CD4-positive, alpha-beta memory T cell (primary cell): ENCODE results near the gene POP4. TPM values are rescaled to one million over a fixed set of nuclear protein-coding genes. Genes with fewer than 3 reads are reported as not detected.

Experiments used
- CTCF ChIA-PET: fragments of 350-600 bp; sonication (Branson Sonifier 250); formaldehyde crosslinking; loops from one replicate; lab custom pipeline; 2021; ENCODE audit warnings: inconsistent platforms; ENCODE audit not compliant: partially characterized antibody; lab: Charles Lee
- POLR2A ChIA-PET: fragments of 350-600 bp; sonication (Branson Sonifier 250); formaldehyde crosslinking; loops from one replicate; lab custom pipeline; 2021; ENCODE audit not compliant: partially characterized antibody; lab: Charles Lee
- DNase-seq, 5 donors: peaks; one replicate each; pipeline versions ENCODE4 v3.0.0 to v3.0.0-alpha.2; 2020 to 2022; ENCODE audit warnings: mixed read lengths in 1 of 5
- H3K27ac ChIP-seq: one replicate; pipeline ENCODE4 v1.7.0; 2013; ENCODE audit warnings: low read depth, low read length
- H3K27me3 ChIP-seq: 2 replicates; pipeline ENCODE4 v1.7.0; 2013; ENCODE audit warnings: mild to moderate bottlenecking, low read length, moderate library complexity; ENCODE audit not compliant: insufficient read depth
- H3K36me3 ChIP-seq: 2 replicates; pipeline ENCODE4 v1.7.0; 2013; ENCODE audit warnings: mild to moderate bottlenecking, low read length, moderate library complexity; ENCODE audit not compliant: insufficient read depth
- H3K4me1 ChIP-seq: 2 replicates; pipeline ENCODE4 v1.7.0; 2013; ENCODE audit warnings: mild to moderate bottlenecking, low read length, moderate library complexity; ENCODE audit not compliant: insufficient read depth
- H3K4me3 ChIP-seq, 2 donors: one replicate each; pipeline ENCODE4 v1.7.0; 2013; ENCODE audit warnings: low read length in 2 of 2, mild to moderate bottlenecking in 1 of 2
- H3K9me3 ChIP-seq, 2 donors: one replicate each; pipeline ENCODE4 v1.7.0; 2013; ENCODE audit warnings: low read length in 2 of 2, control low read depth in 1 of 2; ENCODE audit not compliant: control insufficient read depth in 1 of 2
- H3K27ac Mint-ChIP-seq, 7 donors: one replicate each; pipeline ENCODE4 v1.8.0; 2020 to 2021; ENCODE audit warnings: mixed read lengths in 7 of 7, mild to moderate bottlenecking in 6 of 7, inconsistent platforms in 3 of 7, moderate library complexity in 3 of 7
- H3K27me3 Mint-ChIP-seq, 2 donors: one replicate each; pipeline ENCODE4 v1.8.0; 2020 to 2021; ENCODE audit warnings: mixed read lengths in 2 of 2
- H3K36me3 Mint-ChIP-seq, 2 donors: one replicate each; pipeline ENCODE4 v1.8.0; 2020 to 2021; ENCODE audit warnings: mixed read lengths in 2 of 2, inconsistent platforms in 1 of 2, mild to moderate bottlenecking in 1 of 2
- H3K4me1 Mint-ChIP-seq, 4 donors: one replicate each; pipeline ENCODE4 v1.8.0; 2020 to 2021; ENCODE audit warnings: mixed read lengths in 4 of 4, mild to moderate bottlenecking in 1 of 4
- H3K4me3 Mint-ChIP-seq, 8 donors: one replicate each; pipeline ENCODE4 v1.8.0; 2020 to 2021; ENCODE audit warnings: mixed read lengths in 8 of 8, mild to moderate bottlenecking in 7 of 8, moderate library complexity in 6 of 8, inconsistent platforms in 3 of 8
- H3K9me3 Mint-ChIP-seq, 8 donors: one replicate each; pipeline ENCODE4 v1.8.0; 2020 to 2021; ENCODE audit warnings: mixed read lengths in 8 of 8, mild to moderate bottlenecking in 5 of 8, inconsistent platforms in 3 of 8, moderate library complexity in 1 of 8
- intact Hi-C: fragments of 100-400 bp; cut with micrococcal nuclease; formaldehyde crosslinking; loops from one replicate; pipeline ENCODE4 v1.15.1; 2023
- polyA plus RNA-seq, 2 donors: library from polyadenylated mRNA; unstranded; fragments of 300-500 nt; fragmentation: Illumina TruSeq; gene quantifications; one replicate each; pipeline ENCODE4 v1.2.3, GENCODE V29; 2021
- total RNA-seq, 2 experiments: library from RNA; stranded (reverse); gene quantifications; one replicate each; pipeline ENCODE4 v1.2.3, GENCODE V29; 2021

The POP4 gene
- total and polyA plus RNA-seq, 4 experiments from 2014 or later = 54.1 to 189 (median 99.9) TPM

DNA sequence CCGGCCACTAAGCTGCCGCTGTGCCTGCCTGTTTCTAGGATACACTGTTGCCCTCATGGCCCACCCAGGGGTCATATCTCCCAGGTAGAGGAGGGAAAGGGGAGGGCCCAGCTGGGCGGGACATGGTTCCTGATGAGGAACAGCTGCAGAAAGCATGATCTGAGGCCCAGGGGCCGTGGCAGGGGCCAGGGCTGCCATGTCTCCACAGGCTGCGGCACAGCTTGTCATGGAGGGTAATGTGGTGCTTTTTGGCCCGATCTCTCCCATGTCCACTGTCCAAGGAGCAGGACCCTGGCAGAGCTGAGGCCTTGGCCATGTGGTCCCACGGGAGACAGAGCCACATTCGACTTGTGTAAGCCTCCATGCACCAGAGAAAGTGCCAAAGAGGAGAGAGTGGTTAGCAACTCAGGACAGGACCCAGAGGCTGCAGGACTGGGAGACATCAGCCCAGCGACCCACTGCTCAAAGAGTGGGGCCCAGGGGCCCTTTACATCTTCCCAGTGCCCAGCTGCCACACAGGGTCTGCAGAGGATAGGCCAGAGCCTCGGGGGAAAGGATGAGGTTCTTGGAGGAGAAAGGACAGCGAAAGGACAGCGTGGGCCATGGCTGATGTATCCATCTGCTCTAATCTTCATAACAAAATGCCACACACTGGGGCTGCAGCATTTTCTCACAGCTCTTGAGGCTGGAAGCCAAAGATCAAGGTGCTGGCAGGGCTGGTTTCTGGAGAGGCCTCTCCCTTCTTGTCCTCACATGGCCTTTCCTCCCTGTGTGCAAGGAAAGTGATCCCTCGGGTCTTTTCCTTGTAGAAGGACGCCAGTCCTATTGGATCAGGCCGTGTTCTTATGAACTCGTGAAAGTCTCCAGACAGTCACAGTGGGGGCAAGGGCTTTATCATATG is 11.5 kb downstream of the POP4 start:
- DNase-seq = no peak
- Mint-ChIP-seq H3K4me3 (no peak overlapping the region), H3K27ac (peak overlapping the region in 3 of 7 donors; percentile 1 to 85 (median 41)), H3K4me1 (peaks cover 23 to 34% (median 23%) of the 10 kb centered on the region in 4 donors), H3K9me3 (peaks cover 0 to 2% (median 0%) of the 10 kb centered on the region in 8 donors), H3K27me3 (no peaks in the 10 kb centered on the region), H3K36me3 (peaks cover 20 to 32% of the 10 kb centered on the region in 2 donors)
- Histone ChIP-seq H3K9me3 (no peaks in the 10 kb centered on the region), H3K27ac (no peak overlapping the region), H3K36me3 (peaks cover 24% of the 10 kb centered on the region), H3K4me1 (peaks cover 24% of the 10 kb centered on the region), H3K27me3 (no peaks in the 10 kb centered on the region), H3K4me3 (no peak overlapping the region)
- CTCF ChIA-PET = interaction anchor here (0.6 to 3.7 kb wide), 6 partner anchors 73 to 113 kb away, joined by 3 to 16 read pairs (median 4); no protein-coding TSS in a partner anchor
- intact Hi-C loops = no loop called here
- POLR2A ChIA-PET = interaction anchor here (0.7 to 8.6 kb wide), 4 partner anchors 8 to 99 kb away, joined by 3 to 93 read pairs (median 6); partner anchors contain the start of genes PLEKHF1 and POP4

DNA sequence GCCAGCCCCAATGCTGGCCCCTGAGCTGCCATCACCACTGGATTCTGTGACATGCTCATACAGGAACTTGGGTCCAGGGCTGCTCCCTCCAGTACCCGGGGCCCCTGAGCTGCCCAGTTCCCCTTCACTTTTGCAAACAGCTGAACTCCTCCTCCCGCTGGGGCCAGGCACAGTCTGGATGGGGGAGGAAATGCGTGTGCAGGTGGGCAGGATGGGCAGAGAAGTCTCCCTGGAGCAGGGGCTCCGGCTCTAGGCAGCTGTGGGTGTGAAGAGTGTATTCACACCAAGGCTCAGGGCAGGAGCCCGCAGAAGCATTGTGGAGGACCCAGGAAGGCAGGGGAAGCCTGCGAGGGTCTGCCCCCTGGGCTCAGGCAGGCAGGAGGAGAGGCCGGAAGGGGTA is 12.4 kb downstream of the POP4 start:
- Mint-ChIP-seq H3K4me1 (peaks cover 30 to 38% (median 31%) of the 10 kb centered on the region in 4 donors), H3K9me3 (peaks cover 0 to 2% (median 0%) of the 10 kb centered on the region in 8 donors), H3K36me3 (peaks cover 13 to 24% of the 10 kb centered on the region in 2 donors), H3K27ac (peak overlapping the region in 2 of 7 donors; percentile 7 to 36), H3K27me3 (no peaks in the 10 kb centered on the region), H3K4me3 (no peak overlapping the region)
- Histone ChIP-seq H3K4me3 (no peak overlapping the region), H3K27me3 (no peaks in the 10 kb centered on the region), H3K27ac (no peak overlapping the region), H3K9me3 (no peaks in the 10 kb centered on the region), H3K36me3 (peaks cover 15% of the 10 kb centered on the region), H3K4me1 (peaks cover 33% of the 10 kb centered on the region)
- CTCF ChIA-PET = interaction anchor here (0.6 to 10.2 kb wide), 7 partner anchors 8 to 112 kb away, joined by 3 to 88 read pairs (median 6); partner anchors contain the start of gene PLEKHF1
- no peak for DNase-seq
- POLR2A ChIA-PET = interaction anchor here (0.9 to 8.6 kb wide), 2 partner anchors 9 to 47 kb away, joined by 3 to 93 read pairs; partner anchors contain the start of gene PLEKHF1
- intact Hi-C loops = no loop called here

DNA sequence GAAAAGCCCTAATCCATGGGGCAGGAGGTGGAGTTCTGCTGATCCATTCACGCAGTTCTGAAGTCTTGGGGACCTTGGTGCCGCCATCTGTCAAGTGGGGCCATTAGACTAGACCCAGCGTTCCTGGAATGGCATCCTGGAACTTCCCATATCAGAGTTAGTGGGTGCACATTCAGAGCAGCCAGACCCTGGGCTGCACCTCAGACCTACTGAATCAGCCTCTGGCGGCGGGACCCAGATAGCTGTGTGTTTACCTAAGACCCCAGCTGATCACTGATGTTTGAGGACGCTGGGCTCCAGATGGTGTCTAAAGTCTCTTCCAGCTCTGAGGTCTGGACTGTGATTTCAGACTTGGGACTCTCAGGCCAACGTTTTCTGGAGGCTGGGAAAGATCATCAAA is 12.8 kb downstream of the POP4 start:
- Histone ChIP-seq H3K27ac (no peak overlapping the region), H3K27me3 (no peaks in the 10 kb centered on the region), H3K36me3 (peaks cover 11% of the 10 kb centered on the region), H3K9me3 (no peaks in the 10 kb centered on the region), H3K4me1 (peaks cover 37% of the 10 kb centered on the region), H3K4me3 (no peak overlapping the region)
- Mint-ChIP-seq H3K27me3 (no peaks in the 10 kb centered on the region), H3K4me1 (peaks cover 35 to 43% (median 36%) of the 10 kb centered on the region in 4 donors), H3K9me3 (peaks cover 0 to 2% (median 0%) of the 10 kb centered on the region in 8 donors), H3K4me3 (no peak overlapping the region), H3K36me3 (peaks cover 13 to 21% of the 10 kb centered on the region in 2 donors), H3K27ac (no peak overlapping the region)
- no peak for DNase-seq
- ChIA-PET POLR2A (interaction anchor here (0.5 to 8.6 kb wide), 3 partner anchors 9 to 46 kb away, joined by 4 to 93 read pairs (median 8); partner anchors contain the start of gene PLEKHF1), CTCF (interaction anchor here (1.0 to 10.2 kb wide), 8 partner anchors 9 to 112 kb away, joined by 3 to 88 read pairs (median 10); partner anchors contain the start of genes PLEKHF1 and POP4)
- intact Hi-C loops = no loop called here

DNA sequence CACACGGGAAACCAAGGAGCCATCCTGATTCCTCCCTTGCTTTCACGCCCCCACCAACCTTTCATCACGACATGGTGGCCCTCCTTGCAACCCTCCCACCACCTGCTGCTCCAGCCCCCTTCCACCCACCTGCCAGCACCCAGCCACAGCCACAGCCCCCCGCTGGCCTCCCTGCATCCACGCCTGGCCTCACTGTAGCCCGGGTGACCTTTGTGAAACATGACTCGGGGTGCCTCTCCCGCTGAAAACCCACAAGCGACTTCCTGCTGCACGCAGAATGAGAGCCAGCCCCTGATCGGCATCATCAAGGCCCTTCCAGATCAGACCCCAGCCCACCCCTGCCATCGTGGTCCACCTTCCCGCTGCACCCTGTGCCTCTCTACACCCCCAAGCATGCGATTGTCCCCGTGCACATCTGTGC is 14.9 kb downstream of the POP4 start:
- H3K27ac Mint-ChIP-seq = peak overlapping the region in 6 of 7 donors; percentile 53 to 88 (median 70)
- intact Hi-C loops = no loop called here
- peaks cover 0 to 2% (median 0%) of the 10 kb centered on the region in 8 donors for H3K9me3 Mint-ChIP-seq
- peaks cover 40 to 56% (median 47%) of the 10 kb centered on the region in 4 donors for H3K4me1 Mint-ChIP-seq
- Histone ChIP-seq H3K36me3 (peaks cover 2% of the 10 kb centered on the region), H3K27me3 (no peaks in the 10 kb centered on the region), H3K4me1 (peaks cover 52% of the 10 kb centered on the region), H3K27ac (no peak overlapping the region), H3K4me3 (no peak overlapping the region), H3K9me3 (no peaks in the 10 kb centered on the region)
- H3K27me3 Mint-ChIP-seq = no peaks in the 10 kb centered on the region
- H3K36me3 Mint-ChIP-seq = peaks cover 0 to 4% of the 10 kb centered on the region in 2 donors
- H3K4me3 Mint-ChIP-seq = peak overlapping the region in 7 of 8 donors; percentile 23 to 80 (median 56)
- ChIA-PET POLR2A (interaction anchor here (1.3 to 8.6 kb wide), 7 partner anchors 12 to 95 kb away, joined by 3 to 93 read pairs (median 11); partner anchors contain the start of genes C19orf12, PLEKHF1 and POP4), CTCF (interaction anchor here (1.2 to 10.2 kb wide), 7 partner anchors 11 to 73 kb away, joined by 3 to 88 read pairs (median 16); partner anchors contain the start of genes PLEKHF1 and POP4)
- no peak for DNase-seq

DNA sequence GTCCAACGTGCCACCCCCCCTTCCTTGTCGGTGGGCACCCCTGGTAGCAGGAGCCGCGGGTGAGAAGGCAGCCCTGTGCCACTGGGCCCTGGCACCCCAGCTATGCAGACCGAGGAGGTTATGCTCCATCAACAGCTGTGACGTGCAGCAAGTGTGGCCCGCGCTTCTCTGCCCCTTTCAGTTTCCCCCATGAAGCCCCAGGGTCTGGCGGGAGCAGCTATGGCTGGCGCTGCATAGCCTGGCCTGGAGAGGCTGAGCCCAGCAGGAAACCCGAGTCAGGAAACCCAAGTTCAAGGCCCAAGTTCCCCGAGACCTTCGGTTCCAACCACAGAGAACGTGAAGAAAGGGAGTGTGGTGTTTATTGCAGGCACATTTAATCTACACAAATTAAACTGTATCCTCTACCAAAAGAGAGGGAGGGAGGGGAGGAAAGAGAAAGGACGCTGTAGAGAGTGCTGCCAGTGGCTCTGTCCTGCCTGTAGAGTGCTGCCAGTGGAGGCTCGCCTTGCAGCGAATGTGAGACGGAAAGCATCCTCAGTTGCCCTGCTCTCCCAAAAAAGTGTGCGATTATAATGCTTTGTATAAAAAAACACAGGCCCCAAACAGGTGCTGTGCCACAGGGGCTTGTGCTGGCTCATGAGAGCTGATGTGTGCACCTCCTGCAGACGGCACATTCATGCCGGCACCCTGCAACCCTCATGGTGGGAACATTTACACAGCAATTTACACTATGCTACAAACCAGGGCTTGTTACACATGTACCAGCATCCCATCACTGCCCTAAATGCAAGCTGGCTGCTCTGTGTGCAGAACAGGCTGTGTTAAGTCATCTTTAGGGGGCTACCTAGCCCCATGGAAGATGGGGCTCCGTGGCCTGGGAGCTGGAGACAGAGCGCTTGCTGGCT is 16.3 kb downstream of the POP4 start:
- POLR2A ChIA-PET = interaction anchor here (0.6 to 8.6 kb wide), 14 partner anchors 11 to 339 kb away, joined by 3 to 93 read pairs (median 9); partner anchors contain the start of genes C19orf12, PLEKHF1 and POP4
- H3K4me3 ChIP-seq = no peak overlapping the region
- peaks cover 52% of the 10 kb centered on the region for H3K4me1 ChIP-seq

More for the DNA sequence above, 16.3 kb downstream of the POP4 start:
- Mint-ChIP-seq H3K4me1 (peaks cover 40 to 56% (median 47%) of the 10 kb centered on the region in 4 donors), H3K27me3 (no peaks in the 10 kb centered on the region), H3K36me3 (no peaks in the 10 kb centered on the region), H3K27ac (peak overlapping the region; percentile 73 to 94 (median 91)), H3K9me3 (peaks cover 0 to 2% (median 0%) of the 10 kb centered on the region in 8 donors), H3K4me3 (peak overlapping the region in 7 of 8 donors; percentile 19 to 85 (median 71))
- H3K27me3 ChIP-seq = no peaks in the 10 kb centered on the region
- intact Hi-C loops = no loop called here
- CTCF ChIA-PET = interaction anchor here (1.0 to 10.2 kb wide), 11 partner anchors 12 to 249 kb away, joined by 3 to 88 read pairs (median 4); partner anchors contain the start of genes C19orf12, PLEKHF1 and POP4
- H3K27ac ChIP-seq = peak overlapping the region; percentile 35
- H3K9me3 ChIP-seq = no peaks in the 10 kb centered on the region
- H3K36me3 ChIP-seq = no peaks in the 10 kb centered on the region
- DNase-seq = peak; percentile 22 to 55 (median 36)
